Nephron progenitor cell (in vitro differentiated cells): ENCODE results near the gene STK11.

Experiments used
- DNase-seq: peaks from one replicate; pipeline ENCODE4 v3.0.0; 2021
- H3K27ac Mint-ChIP-seq: 2 replicates; pipeline ENCODE4 v1.8.0; 2021; ENCODE audit warnings: mild to moderate bottlenecking, moderate library complexity, mixed read lengths
- H3K27me3 Mint-ChIP-seq: 2 replicates; pipeline ENCODE4 v1.8.0; 2021; ENCODE audit warnings: mild to moderate bottlenecking, low read depth, mixed read lengths; ENCODE audit not compliant: poor library complexity
- H3K36me3 Mint-ChIP-seq: 2 replicates; pipeline ENCODE4 v1.8.0; 2021; ENCODE audit warnings: low read depth, mixed read lengths
- H3K4me1 Mint-ChIP-seq: 2 replicates; pipeline ENCODE4 v1.8.0; 2021; ENCODE audit warnings: mixed read lengths
- H3K4me3 Mint-ChIP-seq: 2 replicates; pipeline ENCODE4 v1.8.0; 2021; ENCODE audit warnings: mild to moderate bottlenecking, moderate library complexity, mixed read lengths
- H3K9me3 Mint-ChIP-seq: 2 replicates; pipeline ENCODE4 v1.8.0; 2021; ENCODE audit warnings: mild to moderate bottlenecking, moderate library complexity, mixed read lengths
- TF ChIP-seq, protein P1 (sequence below): fragments of 200-600 bp; sonication (generic); IDR thresholded peaks from 2 replicates; pipeline ENCODE4 v1.5.0; 2021; ENCODE audit warnings: antibody characterized with exemption

Gene STK11

DNA sequence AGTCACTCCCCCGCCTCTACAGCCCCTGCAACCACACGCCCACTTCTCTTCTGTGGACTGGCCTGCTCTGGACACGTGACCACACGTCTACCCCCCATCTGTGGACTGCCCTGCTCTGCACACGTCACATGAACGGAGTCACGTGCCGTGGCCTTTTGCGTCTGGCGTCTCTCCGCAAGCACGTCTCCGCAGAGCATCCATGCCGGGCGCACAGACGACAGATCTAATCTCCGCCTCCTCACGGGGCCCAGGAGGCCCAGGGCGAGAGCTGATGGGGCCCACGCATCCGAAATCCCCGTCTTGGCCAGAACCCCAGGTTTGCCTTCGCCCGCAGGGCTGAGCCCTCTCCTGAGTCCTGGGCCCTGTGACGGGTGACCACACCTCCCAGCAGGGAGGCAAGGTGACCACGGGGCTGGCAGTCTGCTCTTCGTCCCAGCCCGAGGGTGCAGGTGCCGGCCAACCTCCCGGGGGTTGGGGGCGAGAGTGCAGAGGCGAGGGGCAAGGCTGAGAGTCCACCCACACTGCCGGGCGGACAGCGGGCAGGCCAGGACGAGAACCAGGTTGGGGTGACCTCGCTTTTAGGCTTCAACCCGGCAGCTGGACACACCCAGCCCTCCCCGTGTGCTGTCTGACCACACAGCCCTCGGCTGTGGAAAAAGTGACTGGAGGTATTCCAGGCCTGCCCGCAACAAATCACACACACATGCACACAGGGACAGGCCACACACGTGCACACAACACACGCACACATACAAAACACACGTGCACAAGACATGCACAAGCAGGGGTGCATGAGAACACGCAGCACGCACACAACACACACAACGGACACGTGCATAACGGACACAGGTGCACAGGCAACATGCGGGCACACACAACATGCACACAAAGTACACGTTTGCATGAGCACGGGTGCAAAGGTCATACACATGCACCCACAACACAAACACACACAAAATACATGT is 35.4 kb upstream of the STK11 start:
- Mint-ChIP-seq H3K27me3 (peaks cover 2% of the 10 kb centered on the region), H3K27ac (peak overlapping the region; percentile 92)

DNA sequence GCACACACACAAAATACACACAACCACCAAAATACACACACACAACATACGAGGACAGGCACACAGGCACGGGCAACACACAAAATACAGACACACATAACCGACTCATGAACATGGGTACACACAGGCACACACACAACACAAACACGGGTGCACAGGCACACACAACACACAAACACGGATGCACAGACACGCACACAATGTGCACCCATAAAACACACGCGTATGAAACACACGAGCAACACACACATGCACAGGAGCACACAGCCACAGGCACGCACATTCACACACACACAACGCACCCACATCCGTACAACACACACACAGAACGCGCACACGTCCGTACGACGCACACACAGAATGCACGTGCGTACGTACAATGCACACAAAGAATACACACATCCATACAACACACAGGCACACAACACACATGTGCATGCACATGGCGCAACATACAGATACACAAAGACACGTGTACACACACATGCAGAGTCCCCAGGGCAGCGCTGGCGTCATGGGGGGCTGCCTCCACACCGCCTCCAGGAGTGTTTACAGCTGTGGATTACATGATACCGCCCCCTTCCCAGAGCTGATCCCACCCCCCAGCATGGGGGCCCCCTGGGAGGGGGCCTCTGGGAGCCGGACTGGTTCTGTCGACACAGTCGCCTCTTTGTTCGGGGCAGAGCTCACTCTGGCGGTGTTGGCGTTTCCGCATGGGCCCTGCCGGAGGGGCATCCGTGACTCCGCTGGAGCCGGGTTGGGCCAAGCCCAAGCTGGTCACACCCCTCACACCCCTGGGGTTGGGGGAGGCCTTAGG is 34.4 kb upstream of the STK11 start:
- Mint-ChIP-seq H3K4me3 (peak overlapping the region; percentile 72), H3K27me3 (peaks cover 6% of the 10 kb centered on the region), H3K36me3 (no peaks in the 10 kb centered on the region), H3K9me3 (no peaks in the 10 kb centered on the region), H3K4me1 (peaks cover 63% of the 10 kb centered on the region), H3K27ac (peak overlapping the region; percentile 92)
- TF ChIP-seq, protein P1, sequence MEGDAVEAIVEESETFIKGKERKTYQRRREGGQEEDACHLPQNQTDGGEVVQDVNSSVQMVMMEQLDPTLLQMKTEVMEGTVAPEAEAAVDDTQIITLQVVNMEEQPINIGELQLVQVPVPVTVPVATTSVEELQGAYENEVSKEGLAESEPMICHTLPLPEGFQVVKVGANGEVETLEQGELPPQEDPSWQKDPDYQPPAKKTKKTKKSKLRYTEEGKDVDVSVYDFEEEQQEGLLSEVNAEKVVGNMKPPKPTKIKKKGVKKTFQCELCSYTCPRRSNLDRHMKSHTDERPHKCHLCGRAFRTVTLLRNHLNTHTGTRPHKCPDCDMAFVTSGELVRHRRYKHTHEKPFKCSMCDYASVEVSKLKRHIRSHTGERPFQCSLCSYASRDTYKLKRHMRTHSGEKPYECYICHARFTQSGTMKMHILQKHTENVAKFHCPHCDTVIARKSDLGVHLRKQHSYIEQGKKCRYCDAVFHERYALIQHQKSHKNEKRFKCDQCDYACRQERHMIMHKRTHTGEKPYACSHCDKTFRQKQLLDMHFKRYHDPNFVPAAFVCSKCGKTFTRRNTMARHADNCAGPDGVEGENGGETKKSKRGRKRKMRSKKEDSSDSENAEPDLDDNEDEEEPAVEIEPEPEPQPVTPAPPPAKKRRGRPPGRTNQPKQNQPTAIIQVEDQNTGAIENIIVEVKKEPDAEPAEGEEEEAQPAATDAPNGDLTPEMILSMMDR = no peak
- DNase-seq = no peak

More for the DNA sequence above, 35.4 kb upstream of the STK11 start:
- Mint-ChIP-seq H3K36me3 (no peaks in the 10 kb centered on the region), H3K4me1 (peaks cover 67% of the 10 kb centered on the region), H3K4me3 (peak overlapping the region; percentile 72), H3K9me3 (no peaks in the 10 kb centered on the region)
- DNase-seq = no peak
- TF ChIP-seq, protein P1 = no peak

DNA sequence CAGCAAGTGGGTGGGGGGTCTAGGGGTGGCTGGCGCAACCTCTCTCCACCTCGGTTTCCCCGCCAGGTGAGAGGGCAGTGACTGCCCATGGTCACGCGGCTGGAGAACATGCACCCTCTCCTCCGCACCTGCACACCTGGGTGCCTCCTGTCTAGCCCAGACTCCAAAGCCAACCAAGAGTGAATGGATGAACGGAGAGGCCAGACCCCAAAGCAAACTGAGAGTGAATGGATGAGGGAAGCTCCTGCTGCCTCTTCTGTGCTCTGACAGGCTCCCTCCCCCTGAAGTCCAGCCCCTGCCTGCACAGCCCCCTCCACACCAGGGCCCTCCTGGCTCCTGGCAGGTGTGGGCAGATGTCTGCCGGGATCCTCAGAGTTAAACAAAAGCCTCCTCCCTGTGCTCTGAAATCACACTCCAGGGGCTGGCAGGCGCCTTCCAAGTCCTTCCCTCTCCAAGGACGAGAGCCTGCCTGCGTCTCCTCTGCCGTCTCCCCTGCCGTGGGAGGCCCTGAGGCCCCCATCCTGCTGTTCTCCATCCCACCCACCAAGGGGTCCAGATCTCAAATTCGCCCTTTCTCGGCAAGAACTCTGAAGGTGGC is 33.7 kb upstream of the STK11 start:
- Mint-ChIP-seq H3K36me3 (no peaks in the 10 kb centered on the region), H3K27me3 (peaks cover 6% of the 10 kb centered on the region), H3K27ac (peak overlapping the region; percentile 86), H3K4me3 (peak overlapping the region; percentile 90), H3K4me1 (peaks cover 56% of the 10 kb centered on the region), H3K9me3 (no peaks in the 10 kb centered on the region)
- DNase-seq = no peak
- TF ChIP-seq, protein P1 = no peak

DNA sequence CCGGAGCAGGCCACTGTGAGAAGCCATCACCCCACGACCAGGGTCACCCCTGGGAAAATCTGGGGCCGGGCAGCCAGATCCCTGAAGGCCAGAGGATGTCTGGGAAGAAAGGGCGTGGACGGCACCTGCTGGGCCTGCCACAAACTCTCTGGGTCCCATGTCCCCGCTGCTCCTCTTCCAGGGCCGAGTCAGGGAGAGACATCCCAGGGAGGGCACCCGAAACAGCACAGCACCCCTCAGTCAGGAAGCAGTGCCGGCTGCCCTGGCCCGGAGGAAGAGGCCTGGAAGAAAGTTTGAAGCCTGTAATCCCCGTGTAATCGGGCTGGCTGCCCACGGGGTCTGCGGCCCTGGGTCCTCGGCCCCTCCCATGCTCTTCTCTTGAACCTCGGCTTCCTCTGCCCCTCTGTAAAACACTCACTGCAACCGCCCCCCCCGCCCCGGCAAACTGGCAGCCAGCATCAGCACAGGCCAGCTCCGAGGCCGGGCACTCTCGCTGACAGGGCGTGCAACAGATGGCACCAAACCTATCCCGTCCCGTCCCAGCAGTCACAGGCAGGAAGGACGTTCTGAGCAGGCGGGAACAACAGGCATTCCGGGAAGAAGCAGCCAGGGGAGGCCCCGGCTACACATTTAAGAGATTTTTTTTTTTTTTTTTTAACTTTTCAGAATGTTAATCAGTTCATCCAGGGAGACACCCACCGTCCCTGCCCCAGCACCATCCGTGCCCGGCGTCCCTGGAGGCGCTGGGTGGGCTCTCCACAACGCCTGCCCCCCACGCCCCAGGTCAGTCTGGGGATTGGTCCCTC is 33.0 kb upstream of the STK11 start:
- Mint-ChIP-seq H3K27me3 (peaks cover 6% of the 10 kb centered on the region), H3K4me3 (peak overlapping the region; percentile 90), H3K4me1 (peaks cover 54% of the 10 kb centered on the region), H3K27ac (peak overlapping the region; percentile 86), H3K36me3 (no peaks in the 10 kb centered on the region), H3K9me3 (no peaks in the 10 kb centered on the region)
- peak; percentile 39 for DNase-seq
- TF ChIP-seq, protein P1 = no peak

DNA sequence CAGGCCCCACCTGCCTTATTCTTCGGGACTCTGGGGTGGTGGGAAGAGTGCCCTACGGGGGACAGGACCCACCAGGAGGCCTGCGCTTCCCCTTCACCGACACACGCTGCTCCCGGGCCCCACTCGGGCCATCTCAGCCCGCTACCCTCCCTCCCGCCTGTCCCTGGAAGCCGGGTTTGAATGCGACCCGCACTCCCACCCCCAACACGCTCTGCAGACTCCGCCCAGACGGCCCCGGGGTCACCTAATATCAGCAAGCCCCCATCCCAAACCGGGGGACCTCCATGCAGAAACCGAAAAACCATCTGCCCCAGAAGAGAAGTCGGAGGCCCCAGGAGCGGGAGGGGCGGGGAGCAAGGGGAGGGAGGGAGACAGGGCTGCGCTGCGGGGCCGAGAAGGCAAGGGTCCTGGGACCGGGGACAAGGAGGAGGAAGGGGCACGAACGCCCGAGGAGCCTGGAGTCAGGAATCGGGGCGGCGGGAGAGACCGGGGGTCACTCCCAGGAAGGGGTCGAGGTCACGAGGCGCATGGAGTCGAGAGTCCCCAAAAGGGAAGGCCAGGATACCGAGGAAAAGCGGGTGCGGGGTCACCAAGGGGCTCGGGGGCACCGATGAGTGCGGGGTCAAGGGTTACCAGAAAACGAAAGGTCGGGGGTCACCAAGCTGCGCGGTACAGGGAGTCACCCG is 32.3 kb upstream of the STK11 start:
- peak overlapping the region; percentile 90 for H3K4me3 Mint-ChIP-seq
- TF ChIP-seq, protein P1 = no peak
- H3K36me3 Mint-ChIP-seq = no peaks in the 10 kb centered on the region
- H3K9me3 Mint-ChIP-seq = no peaks in the 10 kb centered on the region
- peaks cover 6% of the 10 kb centered on the region for H3K27me3 Mint-ChIP-seq
- H3K27ac Mint-ChIP-seq = peak overlapping the region; percentile 74
- DNase-seq = peak; percentile 54
- peaks cover 54% of the 10 kb centered on the region for H3K4me1 Mint-ChIP-seq
